ENCODE measurements around the gene MTG1.

MTG1 gene, protein sequence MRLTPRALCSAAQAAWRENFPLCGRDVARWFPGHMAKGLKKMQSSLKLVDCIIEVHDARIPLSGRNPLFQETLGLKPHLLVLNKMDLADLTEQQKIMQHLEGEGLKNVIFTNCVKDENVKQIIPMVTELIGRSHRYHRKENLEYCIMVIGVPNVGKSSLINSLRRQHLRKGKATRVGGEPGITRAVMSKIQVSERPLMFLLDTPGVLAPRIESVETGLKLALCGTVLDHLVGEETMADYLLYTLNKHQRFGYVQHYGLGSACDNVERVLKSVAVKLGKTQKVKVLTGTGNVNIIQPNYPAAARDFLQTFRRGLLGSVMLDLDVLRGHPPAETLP

GRCh38 chr10:133394064-133394663 is at the start of gene MTG1:
Gene MTG1 (plus strand): TSS chr10:133394157. CDS start chr10:133394221, 64 bp downstream.
- peaks cover 5% of the 10 kb centered on the region; the same call in 1 of the 2 replicates for H3K4me1 ChIP-seq (ENCODE audit: insufficient read depth, low read length)
- no peaks in the 10 kb centered on the region for H3K9me3 ChIP-seq (ENCODE audit: control insufficient read depth, insufficient read depth, low read length)
- no peaks in the 10 kb centered on the region; the same call in 1 of the 2 replicates for H3K36me3 ChIP-seq (ENCODE audit: insufficient read depth, low read length)
- peak within 1 kb of the TSS; percentile 88 for H3K9ac ChIP-seq (ENCODE audit: low read depth, low read length)

- Histone ChIP-seq H3K9me3 (ENCODE audit: control insufficient read depth, insufficient read depth, low read length) (no peaks in the 10 kb centered on the region), H3K36me3 (ENCODE audit: insufficient read depth, low read length) (no peaks in the 10 kb centered on the region), H3K4me1 (ENCODE audit: insufficient read depth, low read length) (peaks cover 11% of the 10 kb centered on the region), H3K9ac (ENCODE audit: low read depth, low read length) (no peak overlapping the region)
Observed at GRCh38 chr10:133344236-133344635, 49.7 kb upstream of the MTG1 start.

- no peak overlapping the region for H3K9ac ChIP-seq (ENCODE audit: low read depth, low read length)
- H3K36me3 ChIP-seq (ENCODE audit: insufficient read depth, low read length), result no peaks in the 10 kb centered on the region
- no peaks in the 10 kb centered on the region for H3K9me3 ChIP-seq (ENCODE audit: control insufficient read depth, insufficient read depth, low read length)
- peaks cover 11% of the 10 kb centered on the region for H3K4me1 ChIP-seq (ENCODE audit: insufficient read depth, low read length)
Observed at GRCh38 chr10:133346413-133346812, 47.5 kb upstream of the MTG1 start.

- no peaks in the 10 kb centered on the region for H3K9me3 ChIP-seq (ENCODE audit: control insufficient read depth, insufficient read depth, low read length)
- H3K36me3 ChIP-seq (ENCODE audit: insufficient read depth, low read length), result no peaks in the 10 kb centered on the region
- peaks cover 11% of the 10 kb centered on the region for H3K4me1 ChIP-seq (ENCODE audit: insufficient read depth, low read length)
- no peak overlapping the region for H3K9ac ChIP-seq (ENCODE audit: low read depth, low read length)
Observed at GRCh38 chr10:133347710-133348517, 46.0 kb upstream of the MTG1 start.

GRCh38 chr10:133349160-133349568 is 44.8 kb upstream of the MTG1 start:
- no peaks in the 10 kb centered on the region for H3K36me3 ChIP-seq (ENCODE audit: insufficient read depth, low read length)
- no peak overlapping the region for H3K9ac ChIP-seq (ENCODE audit: low read depth, low read length)
- peaks cover 3% of the 10 kb centered on the region; the same call in 1 of the 2 replicates for H3K4me1 ChIP-seq (ENCODE audit: insufficient read depth, low read length)
- no peaks in the 10 kb centered on the region for H3K9me3 ChIP-seq (ENCODE audit: control insufficient read depth, insufficient read depth, low read length)

GRCh38 chr10:133349577-133350011 is 44.4 kb upstream of the MTG1 start:
- no peak overlapping the region for H3K9ac ChIP-seq (ENCODE audit: low read depth, low read length)
- H3K4me1 ChIP-seq (ENCODE audit: insufficient read depth, low read length), result peaks cover 3% of the 10 kb centered on the region; the same call in 1 of the 2 replicates
- no peaks in the 10 kb centered on the region for H3K9me3 ChIP-seq (ENCODE audit: control insufficient read depth, insufficient read depth, low read length)
- H3K36me3 ChIP-seq (ENCODE audit: insufficient read depth, low read length), result no peaks in the 10 kb centered on the region

GRCh38 chr10:133350283-133350949 is 43.5 kb upstream of the MTG1 start:
- peaks cover 3% of the 10 kb centered on the region; the same call in 1 of the 2 replicates for H3K4me1 ChIP-seq (ENCODE audit: insufficient read depth, low read length)
- H3K36me3 ChIP-seq (ENCODE audit: insufficient read depth, low read length), result no peaks in the 10 kb centered on the region
- H3K9ac ChIP-seq (ENCODE audit: low read depth, low read length), result no peak overlapping the region
- no peaks in the 10 kb centered on the region for H3K9me3 ChIP-seq (ENCODE audit: control insufficient read depth, insufficient read depth, low read length)

DNA sequence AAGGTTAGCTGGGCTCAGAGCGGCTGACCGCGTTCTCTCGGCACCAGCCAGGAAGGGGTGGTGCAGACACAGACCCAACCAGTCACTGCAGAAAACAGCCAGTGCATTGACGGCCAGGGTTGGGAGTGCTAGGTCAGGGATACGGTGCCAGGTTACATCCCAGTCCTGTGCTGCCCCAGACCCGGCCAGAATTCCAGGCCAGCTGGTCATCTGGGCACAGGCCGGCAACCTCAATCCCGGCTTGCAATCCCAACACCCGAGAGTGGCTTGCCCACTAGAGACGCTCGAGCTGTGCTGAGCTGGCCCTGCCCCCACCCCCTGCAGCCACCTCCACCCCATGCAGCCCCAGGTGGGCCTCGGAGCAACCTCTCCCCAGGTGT is 43.0 kb upstream of the MTG1 start:
- Histone ChIP-seq H3K36me3 (ENCODE audit: insufficient read depth, low read length) (no peaks in the 10 kb centered on the region), H3K9me3 (ENCODE audit: control insufficient read depth, insufficient read depth, low read length) (no peaks in the 10 kb centered on the region), H3K4me1 (ENCODE audit: insufficient read depth, low read length) (peaks cover 3% of the 10 kb centered on the region; the same call in 1 of the 2 replicates), H3K9ac (ENCODE audit: low read depth, low read length) (no peak overlapping the region)

GRCh38 chr10:133351408-133352318 is 42.3 kb upstream of the MTG1 start:
- Histone ChIP-seq H3K9ac (ENCODE audit: low read depth, low read length) (no peak overlapping the region), H3K4me1 (ENCODE audit: insufficient read depth, low read length) (peaks cover 3% of the 10 kb centered on the region; the same call in 1 of the 2 replicates), H3K9me3 (ENCODE audit: control insufficient read depth, insufficient read depth, low read length) (no peaks in the 10 kb centered on the region), H3K36me3 (ENCODE audit: insufficient read depth, low read length) (no peaks in the 10 kb centered on the region)

DNA sequence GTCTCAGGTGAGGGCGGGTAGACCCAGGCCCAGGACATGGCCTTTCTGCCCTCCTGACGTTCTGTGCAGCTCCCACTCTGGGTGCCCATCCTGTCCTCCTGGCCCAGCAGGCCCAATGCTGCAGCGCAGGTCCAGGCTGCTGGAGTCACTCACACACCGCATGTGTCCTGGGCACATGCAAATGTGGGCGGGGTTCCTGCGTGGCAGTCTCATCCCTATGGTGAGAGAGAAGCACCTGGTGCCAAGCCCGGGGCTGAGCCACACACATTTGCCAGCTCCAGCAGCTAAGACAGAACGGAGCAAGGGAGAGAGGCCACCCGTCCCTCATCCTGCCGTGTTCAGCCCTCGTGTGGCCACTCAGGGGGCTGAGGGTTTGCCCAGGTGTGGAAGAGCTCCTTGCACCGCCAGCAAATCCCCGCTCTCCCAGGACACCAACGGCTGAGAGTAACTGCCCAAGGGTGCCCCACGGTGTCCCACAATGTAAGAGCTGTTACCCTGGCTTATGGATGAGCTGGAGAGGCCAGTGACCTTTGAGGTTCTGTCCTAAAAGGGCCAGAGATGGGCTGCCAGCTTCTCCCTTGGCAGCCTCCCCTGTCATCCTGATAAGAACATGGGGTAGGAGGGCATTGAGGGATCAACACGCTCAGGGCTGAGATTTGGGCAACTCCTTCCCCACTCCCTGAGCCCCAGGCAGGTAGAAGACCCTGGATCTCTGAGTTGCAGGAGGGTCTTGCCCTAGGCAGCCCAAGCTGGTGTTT is 40.6 kb upstream of the MTG1 start:
- Histone ChIP-seq H3K9ac (ENCODE audit: low read depth, low read length) (no peak overlapping the region), H3K4me1 (ENCODE audit: insufficient read depth, low read length) (no peaks in the 10 kb centered on the region; the same call in 1 of the 2 replicates), H3K9me3 (ENCODE audit: control insufficient read depth, insufficient read depth, low read length) (no peaks in the 10 kb centered on the region), H3K36me3 (ENCODE audit: insufficient read depth, low read length) (no peaks in the 10 kb centered on the region)

- Histone ChIP-seq H3K4me1 (ENCODE audit: insufficient read depth, low read length) (no peaks in the 10 kb centered on the region; the same call in 1 of the 2 replicates), H3K9ac (ENCODE audit: low read depth, low read length) (no peak overlapping the region), H3K9me3 (ENCODE audit: control insufficient read depth, insufficient read depth, low read length) (no peaks in the 10 kb centered on the region), H3K36me3 (ENCODE audit: insufficient read depth, low read length) (no peaks in the 10 kb centered on the region)
Observed at GRCh38 chr10:133353988-133354605, 39.9 kb upstream of the MTG1 start.

DNA sequence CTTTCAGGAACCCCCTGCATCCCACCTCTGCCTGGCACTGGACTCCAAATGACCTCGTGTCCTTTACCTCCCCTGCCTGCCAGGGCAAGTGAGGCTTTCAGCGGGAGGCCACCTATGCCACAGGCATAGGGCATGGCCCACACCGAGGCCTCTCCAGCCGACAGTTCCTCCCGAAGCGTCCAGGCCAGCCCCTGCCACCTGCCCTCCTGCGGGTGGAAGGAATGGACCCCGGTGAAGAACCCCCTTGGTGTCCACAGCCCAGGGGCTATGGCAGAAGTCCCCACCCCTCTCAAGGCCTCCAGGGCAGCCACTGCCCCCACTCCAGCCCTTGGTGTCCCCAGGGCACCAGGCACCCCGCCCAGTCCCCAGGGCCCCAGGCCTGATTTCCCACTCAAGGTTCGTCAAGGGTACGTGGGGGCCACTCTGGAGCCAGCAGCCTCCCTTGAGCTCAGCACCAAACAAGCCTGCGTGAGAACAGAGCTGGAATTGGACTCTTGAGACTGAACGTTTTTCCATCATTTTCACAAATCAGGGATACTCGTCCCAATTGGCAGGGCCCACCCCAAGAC is 39.2 kb upstream of the MTG1 start:
- Histone ChIP-seq H3K9ac (ENCODE audit: low read depth, low read length) (no peak overlapping the region), H3K4me1 (ENCODE audit: insufficient read depth, low read length) (no peaks in the 10 kb centered on the region; the same call in 1 of the 2 replicates), H3K36me3 (ENCODE audit: insufficient read depth, low read length) (no peaks in the 10 kb centered on the region), H3K9me3 (ENCODE audit: control insufficient read depth, insufficient read depth, low read length) (no peaks in the 10 kb centered on the region)
